HG03460 (cell line): ENCODE results near the gene DHX32.
A peak's percentile ranks its signal among the peaks of the same experiment; 100 is the strongest.
"Not testable (repeated sequence)": the region's sequence is repeated elsewhere in the genome, so short reads cannot be mapped to it uniquely, and the experiment has no call there.

Experiments
- ATAC-seq: cut with Tn5 transposase; IDR thresholded peaks from one replicate; pipeline ENCODE4 v1.9.1; 2021; ENCODE audit not compliant: unreplicated experiment

The DHX32 gene

GRCh38 chr10:125896088-125896934 is 15.2 kb upstream of the DHX32 start, which contains the start of gene FANK1:
FANK1 (plus strand) TSS chr10:125896564; CDS start chr10:125896643, 79 bp downstream.
- ATAC-seq: peak; percentile 86

GRCh38 chr10:125895130-125896087 is 14.3 kb upstream of the DHX32 start:
- ATAC-seq: peak; percentile 63

GRCh38 chr10:125894176-125894575 is 13.1 kb upstream of the DHX32 start:
- not testable (repeated sequence) for ATAC-seq

GRCh38 chr10:125892402-125892801 is 11.3 kb upstream of the DHX32 start:
- not testable (repeated sequence) for ATAC-seq

GRCh38 chr10:125889441-125889840 is 8.3 kb upstream of the DHX32 start:
- ATAC-seq: not testable (repeated sequence)

GRCh38 chr10:125886914-125887512 is 5.9 kb upstream of the DHX32 start:
- ATAC-seq: no peak

- ATAC-seq: no peak
These were observed 2.1 kb upstream of the DHX32 start for GRCh38 chr10:125883211-125883610.

GRCh38 chr10:125882596-125882995 is 1.5 kb upstream of the DHX32 start:
- ATAC-seq: no peak

- ATAC-seq: no peak
These were observed 373 bp downstream of the DHX32 start for GRCh38 chr10:125880719-125881118.

- no peak for ATAC-seq
These were observed 1.9 kb downstream of the DHX32 start for GRCh38 chr10:125878957-125879835.

GRCh38 chr10:125871338-125871737 is 9.8 kb downstream of the DHX32 start:
- ATAC-seq: no peak

GRCh38 chr10:125868372-125868975 is 12.6 kb downstream of the DHX32 start:
- no peak for ATAC-seq

GRCh38 chr10:125866421-125867029 is 14.6 kb downstream of the DHX32 start:
- no peak for ATAC-seq

GRCh38 chr10:125865120-125865519 is 16.0 kb downstream of the DHX32 start:
- ATAC-seq: no peak

- ATAC-seq: no peak
These were observed 21.8 kb downstream of the DHX32 start for GRCh38 chr10:125859128-125859817.

GRCh38 chr10:125857185-125857760 is 23.8 kb downstream of the DHX32 start:
- no peak for ATAC-seq

GRCh38 chr10:125852487-125852886 is 28.6 kb downstream of the DHX32 start:
- no peak for ATAC-seq
